Parietal lobe (tissue), 1 donor: Measurements from ENCODE around the gene SLC25A42. TPM values are rescaled to one million over a fixed set of nuclear protein-coding genes. Genes with fewer than 3 reads are reported as not detected.

Source experiments
- total RNA-seq: library from RNA; depleted of rRNA; stranded (reverse); fragments of >200 nt; gene quantifications from one replicate; pipeline ENCODE4 v1.2.3, GENCODE V29; 2014

SLC25A42 gene
- total RNA-seq: 16.3 TPM

GRCh38 chr19:19063183-19064097 lies at the start of gene SLC25A42:
Gene SLC25A42, plus strand, starts transcription at chr19:19063994. Its CDS starts 32,131 bp downstream, at chr19:19096125.

GRCh38 chr19:19033426-19034203 lies 30.2 kb upstream of the SLC25A42 start, which contains the start of the genes ARMC6 and SUGP2:
Gene ARMC6, plus strand, starts transcription at chr19:19033603. Its CDS starts 607 bp downstream, at chr19:19034210.
Gene SUGP2, minus strand, starts transcription at chr19:19033517. Its CDS starts 2,446 bp downstream, at chr19:19031071.

GRCh38 chr19:19138109-19138981 lies 74.6 kb downstream of the SLC25A42 start, which contains the start of gene TMEM161A:
Gene TMEM161A, minus strand, starts transcription at chr19:19138478. Its CDS starts 50 bp downstream, at chr19:19138428.

Other genes starting within 250 kb of the SLC25A42 start
- 51.6 TPM for gene UPF1, start 232.0 kb upstream of the SLC25A42 start, total RNA-seq
- 25.7 TPM for gene CERS1, start 167.8 kb upstream of the SLC25A42 start, total RNA-seq
- gene COPE, start 144.6 kb upstream of the SLC25A42 start, total RNA-seq: 90.8 TPM
- gene DDX49, start 144.3 kb upstream of the SLC25A42 start, total RNA-seq: 59.5 TPM
- gene HOMER3, start 122.8 kb upstream of the SLC25A42 start, total RNA-seq: 24.4 TPM
- gene SUGP2, start 30.5 kb upstream of the SLC25A42 start, total RNA-seq: 145 TPM
- gene ARMC6, start 30.4 kb upstream of the SLC25A42 start, total RNA-seq: 56.0 TPM
- gene TMEM161A, start 74.5 kb downstream of the SLC25A42 start, total RNA-seq: 9.1 TPM
- 0.31 TPM for gene MEF2B, start 106.3 kb downstream of the SLC25A42 start, total RNA-seq
- 21.9 TPM for gene BORCS8, start 128.2 kb downstream of the SLC25A42 start, total RNA-seq
- gene RFXANK, start 128.3 kb downstream of the SLC25A42 start, total RNA-seq: 16.3 TPM
- 13.1 TPM for gene NR2C2AP, start 139.4 kb downstream of the SLC25A42 start, total RNA-seq
- gene NCAN, start 148.0 kb downstream of the SLC25A42 start, total RNA-seq: 257 TPM
- gene TM6SF2, start 209.3 kb downstream of the SLC25A42 start, total RNA-seq: 0.31 TPM